ENCODE data around the gene RAD51B. TPM values are rescaled to one million over a fixed set of nuclear protein-coding genes. Genes with fewer than 3 reads are reported as not detected.

The RAD51B gene
- total RNA-seq, 2 experiments from 2014 or later = 43.6 to 50.7 TPM

GRCh38 chr14:68486033-68486732, 666.6 kb downstream of the RAD51B start:
- no peak for ATAC-seq (ENCODE audit: low read depth)
- Mint-ChIP-seq H3K36me3 (peaks cover 14% of the 10 kb centered on the region), H3K9me3 (peaks cover 1% of the 10 kb centered on the region), H3K4me1 (peaks cover 31% of the 10 kb centered on the region), H3K27ac (peak overlapping the region; percentile 26), H3K27me3 (no peaks in the 10 kb centered on the region), H3K4me3 (no peak overlapping the region)
- POLR2A ChIA-PET = no interaction called here
- DNase-seq = no peak

- Mint-ChIP-seq H3K27me3 (no peaks in the 10 kb centered on the region), H3K9me3 (peaks cover 1% of the 10 kb centered on the region), H3K27ac (no peak overlapping the region), H3K4me3 (no peak overlapping the region), H3K4me1 (peaks cover 26% of the 10 kb centered on the region), H3K36me3 (peaks cover 11% of the 10 kb centered on the region)
- DNase-seq (no peak), ATAC-seq (ENCODE audit: low read depth) (no peak)
- POLR2A ChIA-PET = no interaction called here
These were observed 667.2 kb downstream of the RAD51B start for GRCh38 chr14:68486809-68487208.

- no peak overlapping the region for H3K27ac Mint-ChIP-seq
These were observed 668.4 kb downstream of the RAD51B start for GRCh38 chr14:68487805-68488590.

GRCh38 chr14:68491793-68492192, 672.2 kb downstream of the RAD51B start:
- peaks cover 4% of the 10 kb centered on the region for H3K36me3 Mint-ChIP-seq
- no peaks in the 10 kb centered on the region for H3K27me3 Mint-ChIP-seq
- H3K4me1 Mint-ChIP-seq = peaks cover 8% of the 10 kb centered on the region
- DNase-seq = no peak
- H3K27ac Mint-ChIP-seq = no peak overlapping the region
- no peak overlapping the region for H3K4me3 Mint-ChIP-seq
- ATAC-seq (ENCODE audit: low read depth) = no peak
- H3K9me3 Mint-ChIP-seq = peaks cover 1% of the 10 kb centered on the region
- POLR2A ChIA-PET = no interaction called here

More at GRCh38 chr14:68487805-68488590, 668.4 kb downstream of the RAD51B start:
- DNase-seq (no peak), ATAC-seq (ENCODE audit: low read depth) (no peak)
- peaks cover 19% of the 10 kb centered on the region for H3K4me1 Mint-ChIP-seq
- POLR2A ChIA-PET = no interaction called here
- no peak overlapping the region for H3K4me3 Mint-ChIP-seq
- peaks cover 11% of the 10 kb centered on the region for H3K36me3 Mint-ChIP-seq
- H3K9me3 Mint-ChIP-seq = peaks cover 1% of the 10 kb centered on the region
- no peaks in the 10 kb centered on the region for H3K27me3 Mint-ChIP-seq

- Mint-ChIP-seq H3K36me3 (peaks cover 4% of the 10 kb centered on the region), H3K27ac (no peak overlapping the region), H3K4me1 (peaks cover 8% of the 10 kb centered on the region), H3K9me3 (peaks cover 1% of the 10 kb centered on the region), H3K4me3 (no peak overlapping the region), H3K27me3 (no peaks in the 10 kb centered on the region)
- POLR2A ChIA-PET = no interaction called here
- no peak for ATAC-seq (ENCODE audit: low read depth)
- DNase-seq = no peak
These were observed 673.0 kb downstream of the RAD51B start for GRCh38 chr14:68492381-68493151.

- H3K9me3 Mint-ChIP-seq = no peaks in the 10 kb centered on the region
- peaks cover 3% of the 10 kb centered on the region for H3K36me3 Mint-ChIP-seq
- no peak overlapping the region for H3K4me3 Mint-ChIP-seq
- no peak for DNase-seq
- no peak for ATAC-seq (ENCODE audit: low read depth)
- H3K27ac Mint-ChIP-seq = no peak overlapping the region
- peaks cover 6% of the 10 kb centered on the region for H3K4me1 Mint-ChIP-seq
- H3K27me3 Mint-ChIP-seq = no peaks in the 10 kb centered on the region
- POLR2A ChIA-PET = interaction anchor here (0.7 kb wide), 1 partner anchor 16 kb away, joined by 3 read pairs; no protein-coding TSS in a partner anchor
These were observed 673.8 kb downstream of the RAD51B start for GRCh38 chr14:68493152-68493911.

GRCh38 chr14:68495101-68496039, 675.8 kb downstream of the RAD51B start:
- Mint-ChIP-seq H3K4me1 (peaks cover 6% of the 10 kb centered on the region), H3K27me3 (peaks cover 3% of the 10 kb centered on the region), H3K27ac (no peak overlapping the region), H3K36me3 (peaks cover 4% of the 10 kb centered on the region), H3K9me3 (no peaks in the 10 kb centered on the region), H3K4me3 (no peak overlapping the region)
- DNase-seq (no peak), ATAC-seq (ENCODE audit: low read depth) (no peak)
- POLR2A ChIA-PET = no interaction called here

GRCh38 chr14:68497011-68497410, 677.4 kb downstream of the RAD51B start:
- H3K4me3 Mint-ChIP-seq = no peak overlapping the region
- no peak for DNase-seq
- H3K36me3 Mint-ChIP-seq = peaks cover 4% of the 10 kb centered on the region
- ATAC-seq (ENCODE audit: low read depth) = no peak
- H3K9me3 Mint-ChIP-seq = no peaks in the 10 kb centered on the region
- peaks cover 3% of the 10 kb centered on the region for H3K27me3 Mint-ChIP-seq
- H3K27ac Mint-ChIP-seq = no peak overlapping the region
- POLR2A ChIA-PET = no interaction called here
- peaks cover 6% of the 10 kb centered on the region for H3K4me1 Mint-ChIP-seq

GRCh38 chr14:68499451-68499850, 679.9 kb downstream of the RAD51B start:
- no peak for DNase-seq
- H3K27me3 Mint-ChIP-seq = peaks cover 3% of the 10 kb centered on the region
- H3K4me1 Mint-ChIP-seq = peaks cover 6% of the 10 kb centered on the region
- H3K27ac Mint-ChIP-seq = no peak overlapping the region
- no peaks in the 10 kb centered on the region for H3K9me3 Mint-ChIP-seq
- no peak for ATAC-seq (ENCODE audit: low read depth)
- H3K36me3 Mint-ChIP-seq = peaks cover 4% of the 10 kb centered on the region
- POLR2A ChIA-PET = no interaction called here
- no peak overlapping the region for H3K4me3 Mint-ChIP-seq

GRCh38 chr14:68501171-68501570, 681.6 kb downstream of the RAD51B start:
- Mint-ChIP-seq H3K9me3 (no peaks in the 10 kb centered on the region), H3K4me3 (no peak overlapping the region), H3K27me3 (peaks cover 3% of the 10 kb centered on the region), H3K4me1 (peaks cover 6% of the 10 kb centered on the region), H3K27ac (no peak overlapping the region), H3K36me3 (peaks cover 4% of the 10 kb centered on the region)
- DNase-seq (no peak), ATAC-seq (ENCODE audit: low read depth) (no peak)
- POLR2A ChIA-PET = no interaction called here

GRCh38 chr14:68501614-68502052, 682.1 kb downstream of the RAD51B start:
- Mint-ChIP-seq H3K27me3 (peaks cover 3% of the 10 kb centered on the region), H3K27ac (no peak overlapping the region), H3K36me3 (peaks cover 2% of the 10 kb centered on the region), H3K4me1 (peaks cover 9% of the 10 kb centered on the region), H3K4me3 (no peak overlapping the region), H3K9me3 (no peaks in the 10 kb centered on the region)
- DNase-seq (no peak), ATAC-seq (ENCODE audit: low read depth) (no peak)
- POLR2A ChIA-PET = no interaction called here

GRCh38 chr14:68502230-68502629, 682.7 kb downstream of the RAD51B start:
- POLR2A ChIA-PET = no interaction called here
- peaks cover 3% of the 10 kb centered on the region for H3K27me3 Mint-ChIP-seq
- H3K4me3 Mint-ChIP-seq = no peak overlapping the region
- no peak for ATAC-seq (ENCODE audit: low read depth)
- H3K36me3 Mint-ChIP-seq = peaks cover 2% of the 10 kb centered on the region
- H3K27ac Mint-ChIP-seq = no peak overlapping the region
- peaks cover 15% of the 10 kb centered on the region for H3K4me1 Mint-ChIP-seq
- H3K9me3 Mint-ChIP-seq = no peaks in the 10 kb centered on the region
- DNase-seq = no peak
